WTC11 (cell line): ENCODE data around the gene EHD2.

ENCODE experiments used
- GABPB1 ChIP-seq: sonication (generic); formaldehyde crosslinking; IDR thresholded peaks from 2 replicates; pipeline ENCODE4 v1.8.1; 2023; ENCODE audit warnings: mild to moderate bottlenecking, missing genetic modification reagents
- ZNF138 ChIP-seq: sonication (generic); formaldehyde crosslinking; conservative IDR thresholded peaks from 2 replicates; pipeline ENCODE4 v1.8.1; 2022; ENCODE audit warnings: mild to moderate bottlenecking, moderate library complexity, missing genetic modification reagents

DNA sequence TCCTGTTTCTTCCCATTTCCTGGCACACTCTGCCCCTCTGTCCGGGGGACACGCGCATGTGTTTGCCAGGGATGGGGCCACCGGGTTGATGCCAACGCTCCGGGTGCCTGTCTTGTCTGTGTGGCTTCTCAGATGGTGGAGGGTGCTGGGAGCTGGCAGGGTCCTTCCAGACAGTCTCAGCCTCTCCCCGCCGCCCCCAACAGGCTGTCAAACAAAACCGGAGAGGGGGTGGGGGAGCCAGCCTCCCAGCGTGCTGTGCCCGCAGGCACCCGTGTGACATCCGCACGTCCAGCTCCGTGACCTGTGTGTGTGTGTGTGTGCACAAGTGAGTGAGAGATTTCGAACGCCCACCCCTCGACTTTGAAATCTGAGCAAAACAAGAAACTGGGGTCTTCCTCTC, 10.6 kb upstream of the EHD2 start:
- TF ChIP-seq ZNF138 (CRISPR knock-in tag) (no peak), GABPB1 (CRISPR knock-in tag) (no peak)
